GM19324 (cell line): Measurements from ENCODE around the gene KIAA1217.
"Not testable (repeated sequence)": the region's sequence is repeated elsewhere in the genome, so short reads cannot be mapped to it uniquely, and the experiment has no call there.

Experiments
- ATAC-seq: cut with Tn5 transposase; IDR thresholded peaks from one replicate; pipeline ENCODE4 v1.9.1; 2021; ENCODE audit warnings: mild to moderate bottlenecking, moderate library complexity; ENCODE audit not compliant: unreplicated experiment, low FRiP score

KIAA1217 gene

DNA sequence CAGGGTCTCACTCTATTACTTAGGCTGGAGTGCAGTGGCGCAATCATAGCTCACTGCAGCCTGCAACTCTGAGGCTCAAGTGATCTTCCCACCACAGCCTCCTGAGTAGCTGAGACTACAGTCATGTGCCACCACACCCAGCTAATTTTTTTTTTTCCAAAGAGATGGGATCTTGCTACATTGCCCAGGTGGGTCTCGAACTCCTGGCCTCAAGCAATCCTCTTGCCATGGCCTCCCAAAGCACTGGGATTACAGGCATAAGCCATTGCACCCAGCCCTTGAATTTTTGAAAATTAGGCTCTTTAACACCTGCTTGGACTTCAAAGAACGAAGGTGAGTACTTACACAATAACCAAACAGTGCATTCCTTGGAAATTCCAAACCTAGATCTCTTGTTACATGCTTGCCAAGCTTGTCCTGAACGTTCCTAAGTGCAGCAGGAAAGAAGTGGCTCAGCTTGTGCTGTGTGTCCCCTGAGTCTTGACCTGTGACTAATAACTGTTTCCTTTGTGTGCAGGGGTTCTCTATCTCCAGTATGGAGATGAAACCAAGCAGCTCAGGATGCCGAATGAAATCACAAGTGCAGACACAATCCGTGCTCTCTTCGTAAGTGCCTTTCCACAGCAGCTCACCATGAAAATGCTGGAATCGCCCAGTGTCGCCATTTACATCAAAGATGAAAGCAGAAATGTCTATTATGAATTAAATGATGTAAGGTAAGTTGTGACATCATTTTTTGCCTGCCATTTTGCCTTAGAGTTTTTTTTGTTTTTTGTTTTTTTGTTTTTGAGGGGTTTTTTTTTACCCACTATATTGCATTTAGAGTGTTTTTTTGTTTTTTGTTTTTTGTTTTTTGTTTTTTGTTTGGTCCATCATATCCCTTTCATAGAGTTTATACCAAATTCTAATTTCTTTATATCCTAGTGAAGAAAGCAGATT is 223.8 kb downstream of the KIAA1217 start:
- ATAC-seq = no peak

DNA sequence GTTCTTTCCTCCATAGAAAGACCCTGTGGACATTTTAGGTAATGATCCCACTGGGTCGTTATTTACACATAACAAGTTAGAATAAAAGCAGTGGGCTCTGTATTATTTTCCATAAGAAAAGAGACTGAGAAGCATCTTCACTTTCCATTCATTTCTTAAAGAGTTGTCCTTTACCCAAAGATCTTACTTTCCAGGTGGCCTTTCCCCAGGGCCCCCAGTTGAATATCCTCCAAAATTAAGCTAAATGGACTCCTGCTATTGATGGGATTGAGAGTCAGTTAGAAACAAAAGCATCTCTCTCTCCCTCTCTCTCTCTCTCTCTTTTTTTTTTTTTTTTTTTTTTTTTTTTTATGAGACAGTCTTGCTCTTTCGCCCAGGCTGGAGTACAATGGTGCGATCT is 224.8 kb downstream of the KIAA1217 start:
- no peak for ATAC-seq

DNA sequence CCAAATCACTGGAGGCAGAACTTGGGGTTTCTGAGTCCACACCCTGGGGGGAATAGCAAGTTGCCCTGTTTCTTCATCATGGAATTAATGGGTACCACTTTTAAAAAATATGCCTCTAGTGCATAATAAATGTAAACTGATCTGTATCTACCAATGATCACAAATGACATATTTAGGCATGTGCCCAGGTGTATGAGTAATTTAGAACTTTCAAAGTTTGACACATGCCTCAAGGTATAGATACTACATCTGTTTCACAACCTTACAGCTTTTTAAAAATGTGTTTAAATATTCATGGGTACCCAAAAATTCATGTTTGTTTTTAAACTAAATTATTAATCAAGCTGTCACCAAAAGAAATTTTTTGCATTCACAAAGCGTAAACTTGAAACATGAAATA is 226.0 kb downstream of the KIAA1217 start:
- ATAC-seq = no peak

DNA sequence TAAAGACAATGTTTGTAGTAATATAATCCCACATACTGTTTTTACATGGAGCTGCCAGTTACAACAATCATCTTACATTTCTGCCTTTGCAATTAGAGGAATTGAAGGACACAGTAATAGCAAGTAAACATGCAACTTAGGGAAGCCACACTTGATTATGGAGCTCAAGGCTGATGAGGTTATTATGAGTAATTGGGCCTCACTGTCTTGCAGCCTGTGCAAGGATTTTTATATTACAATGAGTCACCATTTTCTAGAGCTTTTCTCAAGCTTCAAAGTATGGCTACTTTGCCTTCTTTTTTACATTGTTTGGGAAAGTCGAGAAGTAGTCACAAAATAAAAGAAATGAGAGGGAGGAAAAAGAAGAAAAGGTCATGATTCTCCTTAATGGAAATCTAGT is 226.4 kb downstream of the KIAA1217 start:
- no peak for ATAC-seq

DNA sequence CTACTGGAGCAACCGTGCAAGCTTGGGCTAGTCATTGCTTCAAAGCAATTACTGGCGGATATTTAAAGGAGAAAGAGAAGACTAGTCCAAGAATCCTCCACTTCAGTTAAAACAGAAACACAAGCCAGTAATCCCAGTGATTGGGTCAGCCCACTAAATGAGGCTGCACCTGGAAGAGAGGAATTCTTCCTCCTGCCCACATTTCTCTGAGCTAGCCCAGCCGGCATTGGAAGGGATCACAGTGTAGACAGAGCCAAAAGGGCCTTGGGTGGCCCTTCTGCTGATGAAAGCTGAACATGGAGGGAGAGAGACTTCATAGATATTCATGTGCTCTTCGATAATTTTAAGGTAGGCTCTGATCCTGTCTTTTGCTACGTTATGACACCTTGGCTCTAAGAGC is 228.4 kb downstream of the KIAA1217 start:
- ATAC-seq = no peak

GRCh38 chr10:24438800-24439199 is 229.9 kb downstream of the KIAA1217 start:
- no peak for ATAC-seq

DNA sequence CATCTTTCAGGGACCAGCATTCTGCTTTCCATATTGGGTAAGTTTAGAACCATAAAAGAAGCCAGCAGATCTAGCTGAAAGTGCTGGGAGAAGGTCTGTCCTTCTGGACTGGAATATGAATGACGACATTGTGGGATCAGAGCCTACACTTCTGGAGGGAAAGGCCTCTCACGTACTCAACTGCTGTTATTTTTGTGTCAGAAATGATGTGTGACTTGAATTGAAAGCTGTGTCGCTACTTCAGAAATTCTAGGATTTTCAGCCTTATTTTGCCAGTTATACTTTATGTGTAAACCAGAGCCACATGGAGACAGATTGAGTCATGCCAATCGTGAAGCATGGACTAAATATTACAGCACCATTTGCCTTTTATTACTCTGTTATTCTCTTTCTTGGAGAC is 231.0 kb downstream of the KIAA1217 start:
- no peak for ATAC-seq

- no peak for ATAC-seq
These were observed 232.2 kb downstream of the KIAA1217 start for GRCh38 chr10:24440817-24441797.

GRCh38 chr10:24442234-24442633 is 233.3 kb downstream of the KIAA1217 start:
- no peak for ATAC-seq

DNA sequence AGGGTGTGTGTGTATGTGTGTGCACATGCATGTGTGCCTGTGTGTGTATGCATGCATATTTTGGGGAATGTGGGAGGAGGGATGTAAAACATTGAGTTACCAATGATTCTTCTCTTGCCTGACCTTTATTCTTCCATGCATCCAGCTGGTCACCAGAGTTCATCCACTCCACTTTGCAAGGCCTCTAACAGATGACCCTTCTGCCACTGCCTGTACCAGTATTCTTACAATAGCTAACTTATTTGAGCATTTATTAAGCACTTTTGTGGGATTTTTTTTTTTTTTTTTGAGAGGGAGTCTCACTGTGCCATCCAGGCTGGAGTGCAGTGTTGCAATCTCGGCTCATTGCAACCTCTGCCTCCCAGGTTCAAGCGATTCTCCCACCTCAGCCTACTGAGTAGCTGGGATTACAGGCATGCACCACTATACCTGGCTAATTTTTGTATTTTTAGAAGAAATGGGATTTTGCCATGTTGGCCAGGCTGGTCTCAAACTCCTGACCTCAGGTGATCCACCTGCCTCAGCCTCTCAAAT is 233.8 kb downstream of the KIAA1217 start:
- ATAC-seq = not testable (repeated sequence)

- ATAC-seq = no peak
These were observed 235.4 kb downstream of the KIAA1217 start for GRCh38 chr10:24444337-24444736.

- ATAC-seq = not testable (repeated sequence)
These were observed 237.0 kb downstream of the KIAA1217 start for GRCh38 chr10:24445958-24446357.

DNA sequence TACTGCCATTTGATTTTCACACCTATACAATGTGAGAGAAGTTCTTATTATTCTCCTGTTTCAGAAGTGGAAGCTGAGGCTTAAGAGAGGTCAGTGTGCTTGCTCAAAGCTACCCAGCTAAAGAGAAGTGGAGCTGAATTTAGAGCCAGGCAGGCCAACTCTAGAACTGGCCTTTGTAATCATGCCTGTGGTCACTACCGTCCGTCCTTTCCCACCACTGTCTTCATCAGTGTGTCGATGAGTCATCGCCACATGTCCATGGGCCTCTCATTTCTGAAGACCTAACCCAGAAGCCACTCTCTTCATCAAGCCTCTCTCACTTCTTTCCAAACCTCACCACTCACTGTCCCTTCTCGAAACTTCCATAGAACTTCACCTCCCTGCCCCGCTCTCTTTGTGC is 237.8 kb downstream of the KIAA1217 start:
- ATAC-seq = no peak

DNA sequence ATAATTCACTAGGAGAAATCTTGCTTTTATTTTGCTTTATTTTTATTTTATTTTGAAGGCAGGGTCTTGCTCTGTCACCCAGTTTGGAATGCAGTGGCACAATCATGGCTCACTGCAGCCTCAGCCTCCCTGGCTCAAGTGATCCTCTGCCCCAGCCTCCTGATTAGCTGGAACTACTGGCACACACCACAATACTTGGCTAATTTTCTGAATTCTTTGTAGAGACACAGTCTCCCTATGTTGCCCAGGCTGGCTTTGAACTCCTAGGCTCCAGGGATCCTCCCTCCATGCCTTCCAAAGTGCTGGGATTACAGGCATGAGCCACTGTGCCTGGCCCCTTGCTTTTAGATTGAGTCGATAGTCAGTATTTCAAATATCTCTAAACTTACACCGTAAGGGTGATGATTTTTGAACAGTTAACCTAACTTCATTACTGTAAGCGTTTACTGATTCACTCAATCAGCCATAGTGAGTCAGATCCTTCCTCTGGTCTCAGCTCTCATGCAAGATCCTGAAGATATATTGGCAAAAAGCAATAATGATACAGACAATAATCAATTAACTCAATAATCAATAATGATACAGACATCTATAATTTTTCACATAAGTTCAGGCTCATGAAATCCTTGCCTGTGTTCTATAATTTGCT is 239.5 kb downstream of the KIAA1217 start:
- no peak for ATAC-seq

DNA sequence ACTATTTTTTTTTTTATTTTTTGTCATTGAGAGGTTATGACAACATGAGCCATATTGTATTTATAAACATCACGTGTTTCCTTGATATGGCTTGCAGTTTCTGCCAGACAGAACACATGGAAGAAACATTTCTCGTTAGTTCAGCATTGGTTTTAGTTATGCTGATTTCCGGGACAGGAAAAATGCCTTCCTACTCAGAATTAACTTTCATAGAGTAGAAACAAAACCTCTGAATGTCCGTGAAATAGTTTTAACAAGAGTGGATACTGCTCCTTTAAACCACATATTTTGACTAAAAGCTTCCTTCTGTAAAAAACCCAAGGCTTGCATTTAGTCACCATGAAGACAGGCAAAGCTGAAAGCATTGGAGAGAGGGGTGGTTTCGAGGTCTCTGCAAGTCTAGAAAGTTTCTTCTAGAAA is 240.4 kb downstream of the KIAA1217 start:
- peak; percentile 66 for ATAC-seq

DNA sequence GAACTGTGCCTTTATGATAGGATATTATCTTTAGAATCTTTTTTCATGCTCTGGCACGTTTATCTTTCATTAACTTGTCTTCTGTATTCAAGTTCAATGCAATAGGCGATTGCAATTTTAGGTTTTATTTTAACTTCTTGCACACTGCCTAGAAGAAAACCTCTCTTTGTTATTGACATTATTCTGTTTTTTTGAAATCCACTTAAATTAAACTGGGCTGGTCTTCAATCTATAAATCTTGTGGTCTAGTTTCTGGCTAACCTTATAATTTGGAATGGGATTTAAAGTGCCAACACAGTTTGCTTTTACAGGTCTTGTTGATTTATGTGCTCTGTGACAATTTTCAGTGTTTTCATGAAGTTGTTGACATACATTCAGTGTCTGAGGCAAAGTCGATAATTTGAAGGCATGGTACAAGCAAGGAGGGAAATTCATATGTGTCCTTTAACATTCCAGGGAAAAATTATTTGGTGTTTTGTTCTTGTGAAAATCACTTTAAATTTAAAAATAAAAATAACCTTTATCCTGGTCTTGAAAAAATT is 240.9 kb downstream of the KIAA1217 start:
- no peak for ATAC-seq

DNA sequence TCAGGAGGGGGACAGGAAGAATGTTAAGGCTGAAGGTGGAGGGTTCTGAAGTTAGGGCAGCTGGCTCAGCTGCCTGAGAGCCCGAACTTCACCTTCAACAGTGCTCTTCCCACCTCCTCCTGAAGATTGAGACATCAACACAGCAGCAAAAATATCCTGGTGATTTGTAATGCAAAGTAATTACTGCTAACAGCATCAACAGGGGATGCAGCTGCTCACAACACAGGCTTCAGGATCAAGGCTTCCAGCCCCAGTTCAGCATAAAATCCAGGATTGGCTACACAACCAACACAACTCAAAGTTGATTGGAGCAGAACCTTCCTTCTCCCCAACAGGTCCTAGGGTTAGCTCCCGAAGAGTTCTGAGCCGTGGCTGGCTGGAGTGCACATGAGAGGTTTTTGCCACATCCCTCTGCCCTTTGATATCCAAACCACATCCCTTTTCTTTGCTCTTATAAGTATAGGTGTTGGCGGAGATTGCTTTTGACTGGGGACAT is 242.4 kb downstream of the KIAA1217 start:
- ATAC-seq = no peak

- no peak for ATAC-seq
These were observed 243.1 kb downstream of the KIAA1217 start for GRCh38 chr10:24452030-24452429.

DNA sequence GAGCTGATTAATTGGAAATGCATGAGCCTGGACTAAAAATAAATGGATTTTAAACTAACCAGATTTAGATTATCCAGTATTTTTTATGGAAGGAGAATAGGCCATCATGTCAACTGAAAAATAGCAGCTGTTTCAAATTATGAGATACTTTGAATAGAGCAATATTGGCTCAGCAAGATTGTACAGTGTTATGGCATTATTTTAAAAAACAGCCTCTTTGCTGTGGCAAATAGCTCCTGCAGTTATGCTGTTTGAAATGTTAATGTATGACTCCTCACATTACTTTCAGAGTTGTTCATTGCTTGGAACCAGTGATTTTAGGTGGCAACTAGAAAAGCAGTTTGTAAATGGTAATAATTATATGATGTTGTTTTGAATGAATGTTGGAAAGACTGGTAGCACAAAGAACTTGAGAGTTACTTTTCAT is 244.5 kb downstream of the KIAA1217 start:
- ATAC-seq = no peak

- ATAC-seq = no peak
These were observed 245.0 kb downstream of the KIAA1217 start for GRCh38 chr10:24453973-24454372.
